Type B pancreatic cell (in vitro differentiated cells): ENCODE measurements around the gene ADNP. TPM values are rescaled to one million over a fixed set of nuclear protein-coding genes. Genes with fewer than 3 reads are reported as not detected.

Experiments used
- DNase-seq: peaks from one replicate; pipeline ENCODE4 v3.0.0; 2021; ENCODE audit warnings: mixed read lengths; ENCODE audit not compliant: unreplicated experiment; ENCODE audit errors: extremely low spot score
- H3K27ac Mint-ChIP-seq: 2 replicates; pipeline ENCODE4 v1.8.0; 2021; ENCODE audit warnings: mild to moderate bottlenecking, mixed read lengths
- H3K27me3 Mint-ChIP-seq: 2 replicates; pipeline ENCODE4 v1.8.0; 2021; ENCODE audit warnings: mixed read lengths
- H3K36me3 Mint-ChIP-seq: 2 replicates; pipeline ENCODE4 v1.8.0; 2021; ENCODE audit warnings: mixed read lengths
- H3K4me1 Mint-ChIP-seq: one replicate; pipeline ENCODE4 v1.8.0; 2021; ENCODE audit warnings: mixed read lengths; ENCODE audit not compliant: unreplicated experiment
- H3K4me3 Mint-ChIP-seq: 2 replicates; pipeline ENCODE4 v1.8.0; 2021; ENCODE audit warnings: mild to moderate bottlenecking, mixed read lengths
- H3K9me3 Mint-ChIP-seq: 2 replicates; pipeline ENCODE4 v1.8.0; 2021; ENCODE audit warnings: mixed read lengths
- total RNA-seq: library from RNA; stranded (reverse); gene quantifications from 2 replicates; pipeline ENCODE4 v1.2.1, GENCODE V29; 2021; ENCODE audit warnings: low replicate concordance
- TF ChIP-seq, protein P1 (sequence below): fragments of 200-600 bp; sonication (generic); conservative IDR thresholded peaks from 2 replicates; pipeline ENCODE4 v1.5.0; 2021; ENCODE audit warnings: antibody characterized with exemption, mild to moderate bottlenecking

ADNP gene
- total RNA-seq, 1 donor from 2014 or later: 103 TPM

DNA sequence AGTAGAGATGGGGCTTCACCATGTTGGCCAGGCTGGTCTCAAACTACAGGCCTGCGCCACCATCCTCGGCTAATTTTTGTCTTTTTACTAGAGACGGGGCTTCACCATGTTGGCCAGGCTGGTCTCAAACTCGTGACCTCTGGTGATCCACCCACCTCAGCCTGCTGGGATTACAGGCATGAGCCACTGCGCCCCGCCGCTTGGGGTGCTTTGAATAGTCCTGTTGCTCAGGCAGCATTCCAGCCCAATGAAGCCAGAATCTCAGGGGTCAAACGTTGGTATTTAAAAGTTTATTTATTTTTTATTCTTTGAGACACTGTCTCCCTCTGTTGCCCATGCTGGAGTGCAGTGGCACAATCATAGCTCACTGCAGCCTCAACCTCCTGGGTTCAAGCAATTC, 38.7 kb upstream of the ADNP start:
- DNase-seq: no peak
- Mint-ChIP-seq H3K9me3 (peaks cover 4% of the 10 kb centered on the region), H3K4me3 (no peak overlapping the region), H3K36me3 (no peaks in the 10 kb centered on the region), H3K27me3 (peaks cover 34% of the 10 kb centered on the region), H3K27ac (no peak overlapping the region), H3K4me1 (peaks cover 13% of the 10 kb centered on the region)
- TF ChIP-seq, protein P1, sequence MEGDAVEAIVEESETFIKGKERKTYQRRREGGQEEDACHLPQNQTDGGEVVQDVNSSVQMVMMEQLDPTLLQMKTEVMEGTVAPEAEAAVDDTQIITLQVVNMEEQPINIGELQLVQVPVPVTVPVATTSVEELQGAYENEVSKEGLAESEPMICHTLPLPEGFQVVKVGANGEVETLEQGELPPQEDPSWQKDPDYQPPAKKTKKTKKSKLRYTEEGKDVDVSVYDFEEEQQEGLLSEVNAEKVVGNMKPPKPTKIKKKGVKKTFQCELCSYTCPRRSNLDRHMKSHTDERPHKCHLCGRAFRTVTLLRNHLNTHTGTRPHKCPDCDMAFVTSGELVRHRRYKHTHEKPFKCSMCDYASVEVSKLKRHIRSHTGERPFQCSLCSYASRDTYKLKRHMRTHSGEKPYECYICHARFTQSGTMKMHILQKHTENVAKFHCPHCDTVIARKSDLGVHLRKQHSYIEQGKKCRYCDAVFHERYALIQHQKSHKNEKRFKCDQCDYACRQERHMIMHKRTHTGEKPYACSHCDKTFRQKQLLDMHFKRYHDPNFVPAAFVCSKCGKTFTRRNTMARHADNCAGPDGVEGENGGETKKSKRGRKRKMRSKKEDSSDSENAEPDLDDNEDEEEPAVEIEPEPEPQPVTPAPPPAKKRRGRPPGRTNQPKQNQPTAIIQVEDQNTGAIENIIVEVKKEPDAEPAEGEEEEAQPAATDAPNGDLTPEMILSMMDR: no peak

DNA sequence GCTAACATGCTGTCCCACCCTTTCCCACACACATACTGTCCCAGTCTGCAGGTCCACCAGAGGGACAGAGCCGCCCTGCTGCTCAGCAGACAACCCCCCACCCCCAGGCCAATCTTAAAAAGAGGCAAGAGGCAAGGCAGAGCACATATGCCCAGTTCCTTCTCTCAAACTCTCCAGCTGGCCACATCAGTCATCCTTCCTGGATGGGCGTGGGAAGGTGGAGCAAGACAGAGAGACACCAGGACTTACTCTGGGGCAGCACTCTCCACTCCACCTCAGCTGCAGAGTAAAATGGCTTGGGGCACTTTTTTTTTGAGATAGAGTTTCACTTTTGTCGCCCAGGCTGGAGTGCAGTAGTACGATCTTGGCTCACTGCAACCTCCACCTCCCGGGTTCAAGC, 38.2 kb upstream of the ADNP start:
- Mint-ChIP-seq H3K9me3 (no peaks in the 10 kb centered on the region), H3K4me3 (no peak overlapping the region)
- peak; percentile 42 for DNase-seq

DNA sequence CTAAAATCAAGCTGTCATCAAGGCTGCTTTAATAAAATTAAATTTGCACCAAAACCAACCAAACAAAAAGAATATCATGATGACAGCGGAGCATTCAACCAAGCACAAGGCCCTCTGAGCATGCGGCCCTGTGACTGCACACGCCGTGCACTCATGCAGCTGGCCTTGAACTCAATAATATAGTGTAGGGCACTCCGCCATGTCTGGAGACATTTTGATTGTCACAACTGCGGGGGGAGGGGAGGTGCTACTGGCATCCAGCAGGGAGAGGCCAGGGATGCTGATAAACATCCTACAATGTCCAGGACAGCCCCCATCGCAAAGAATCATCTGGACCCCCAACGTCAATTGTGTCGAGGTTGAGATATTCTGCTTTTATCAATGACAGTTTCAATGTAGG, 37.1 kb upstream of the ADNP start:
- no peaks in the 10 kb centered on the region for H3K9me3 Mint-ChIP-seq
- DNase-seq: peak; percentile 31
- no peaks in the 10 kb centered on the region for H3K36me3 Mint-ChIP-seq
- H3K4me3 Mint-ChIP-seq: no peak overlapping the region
- H3K27ac Mint-ChIP-seq: no peak overlapping the region
- TF ChIP-seq, protein P1: no peak
- peaks cover 13% of the 10 kb centered on the region for H3K4me1 Mint-ChIP-seq
- peaks cover 34% of the 10 kb centered on the region for H3K27me3 Mint-ChIP-seq

More for the DNA sequence above, 38.2 kb upstream of the ADNP start:
- Mint-ChIP-seq H3K4me1 (peaks cover 13% of the 10 kb centered on the region), H3K36me3 (no peaks in the 10 kb centered on the region), H3K27ac (no peak overlapping the region), H3K27me3 (peaks cover 34% of the 10 kb centered on the region)
- TF ChIP-seq, protein P1: no peak

DNA sequence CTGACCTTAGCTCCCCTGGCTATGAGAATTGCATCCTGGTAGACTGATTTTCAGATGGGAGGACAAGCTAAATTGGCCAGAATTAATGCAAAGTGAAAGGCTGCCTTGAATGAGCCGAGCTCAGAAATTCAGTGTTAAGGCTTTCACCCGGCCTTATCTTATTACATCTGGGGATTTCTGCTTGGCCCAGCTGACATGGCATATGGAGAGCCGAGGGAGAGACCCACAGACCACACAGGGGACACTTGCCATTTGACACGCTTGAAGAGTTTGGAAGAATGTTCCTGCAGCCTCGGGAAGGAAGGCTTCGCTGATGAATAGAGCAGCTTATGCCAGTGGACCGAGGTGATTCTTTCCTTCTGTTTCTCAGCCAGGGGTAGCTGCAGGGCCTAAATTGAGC, 36.3 kb upstream of the ADNP start:
- peak overlapping the region; percentile 11 for H3K27ac Mint-ChIP-seq

GRCh38 chr20:50959543-50960126, 28.4 kb upstream of the ADNP start:
- H3K9me3 Mint-ChIP-seq: no peaks in the 10 kb centered on the region
- TF ChIP-seq, protein P1: no peak
- H3K36me3 Mint-ChIP-seq: peaks cover 7% of the 10 kb centered on the region
- H3K4me3 Mint-ChIP-seq: peak overlapping the region; percentile 96
- peaks cover under 1% of the 10 kb centered on the region for H3K27me3 Mint-ChIP-seq
- DNase-seq: no peak
- H3K27ac Mint-ChIP-seq: peak overlapping the region; percentile 99
- H3K4me1 Mint-ChIP-seq: peaks cover 20% of the 10 kb centered on the region

More for the DNA sequence above, 36.3 kb upstream of the ADNP start:
- no peaks in the 10 kb centered on the region for H3K36me3 Mint-ChIP-seq
- H3K4me3 Mint-ChIP-seq: no peak overlapping the region
- peaks cover 13% of the 10 kb centered on the region for H3K4me1 Mint-ChIP-seq
- peak; percentile 57 for DNase-seq
- TF ChIP-seq, protein P1: no peak
- peaks cover 30% of the 10 kb centered on the region for H3K27me3 Mint-ChIP-seq
- H3K9me3 Mint-ChIP-seq: no peaks in the 10 kb centered on the region
